GM12878 (cell line): ENCODE results near the gene SPPL3. TPM values are rescaled to one million over a fixed set of nuclear protein-coding genes. Genes with fewer than 3 reads are reported as not detected.

Source experiments
- ATAC-seq: fragments of 200-7000 bp; cut with Tn5 transposase; 3 replicates; pipeline ENCODE4 v1.9.1; 2020; ENCODE audit warnings: mild to moderate bottlenecking, moderate library complexity
- BruUV-seq: library from RNA; stranded (reverse); fragments of 400-500 nt; replicated peaks from 2 replicates; lab custom pipeline; 2021; lab: Mats Ljungman, UMichigan
- CTCF ChIA-PET: fragments of 300-600 bp; sonication (Branson Sonifier 250); formaldehyde crosslinking; extraction: SDS; loops from one replicate; lab custom pipeline; 2021; ENCODE audit warnings: inconsistent platforms; lab: Yijun Ruan, JAX
- POLR2A ChIA-PET: fragments of 350-600 bp; formaldehyde crosslinking; extraction: SDS; loops from one replicate; lab custom pipeline; 2021; ENCODE audit warnings: inconsistent platforms; lab: Charles Lee
- RAD21 ChIA-PET: fragments of 300-600 bp; sonication (Branson Sonifier 250); formaldehyde crosslinking; loops from one replicate; lab custom pipeline; 2023; ENCODE audit warnings: antibody characterized with exemption; ENCODE audit not compliant: unreplicated experiment; lab: Charles Lee
- SMC1A ChIA-PET: fragments of 300-600 bp; sonication (Branson Sonifier 250); formaldehyde crosslinking; loops from one replicate; lab custom pipeline; 2023; ENCODE audit not compliant: unreplicated experiment, uncharacterized antibody; lab: Charles Lee
- DNase-seq: peaks from one replicate; pipeline ENCODE4 v3.0.0-alpha.2; 2011; ENCODE audit warnings: low read depth, low spot score
- FAIRE-seq: peaks from 3 replicates; lab custom pipeline; 2011; peaks lifted over from hg19 to GRCh38; lab: Jason Lieb, UNC
- H2AFZ ChIP-seq: 2 replicates; pipeline ENCODE4 v1.6.0; 2011; ENCODE audit warnings: low read depth, low read length, control low read depth; ENCODE audit not compliant: control insufficient read depth
- H3K27ac ChIP-seq: 2 replicates; pipeline ENCODE4 v1.5.1; 2011; ENCODE audit warnings: control low read depth; ENCODE audit not compliant: control insufficient read depth, insufficient read depth
- H3K27me3 ChIP-seq, 2 experiments: replicated peaks in 1 of 2; 2 replicates each; pipeline versions ENCODE4 v1.6.0 to v1.6.1; 2011; ENCODE audit warnings: low read length in 1 of 2; ENCODE audit not compliant: control insufficient read depth in 2 of 2, insufficient read depth in 2 of 2
- H3K36me3 ChIP-seq, 2 experiments: 2 replicates each; pipeline ENCODE4 v1.5.1; 2011; ENCODE audit warnings: low read length in 1 of 2; ENCODE audit not compliant: control insufficient read depth in 2 of 2, insufficient read depth in 2 of 2
- H3K4me1 ChIP-seq: 2 replicates; pipeline ENCODE4 v1.6.1; 2011; ENCODE audit warnings: mild to moderate bottlenecking, low read length, moderate library complexity, mixed read lengths; ENCODE audit not compliant: control insufficient read depth, insufficient read depth
- H3K4me2 ChIP-seq: 2 replicates; pipeline ENCODE4 v1.6.0; 2011; ENCODE audit warnings: control low read depth; ENCODE audit not compliant: control insufficient read depth, insufficient read depth
- H3K4me3 ChIP-seq: fragments of 200-600 bp; sonication (generic); 2 replicates; pipeline ENCODE4 v1.5.1; 2016
- H3K79me2 ChIP-seq: 2 replicates; pipeline ENCODE4 v1.6.0; 2011; ENCODE audit warnings: low read length; ENCODE audit not compliant: control insufficient read depth, insufficient read depth
- H3K9ac ChIP-seq: 2 replicates; pipeline ENCODE4 v1.8.0; 2011; ENCODE audit warnings: low read length, control low read depth, mixed read lengths; ENCODE audit not compliant: control insufficient read depth, insufficient read depth
- H3K9me3 ChIP-seq: replicated peaks from 3 replicates; pipeline ENCODE4 v1.5.1; 2011; ENCODE audit warnings: mild to moderate bottlenecking, low read length; ENCODE audit not compliant: control insufficient read depth, insufficient read depth
- H4K20me1 ChIP-seq: 2 replicates; pipeline ENCODE4 v1.6.0; 2011; ENCODE audit not compliant: control insufficient read depth, insufficient read depth
- MLLT1 ChIP-seq: fragments of 450-650 bp; IDR thresholded peaks from 2 replicates; pipeline ENCODE4 v1.6.1; 2016; ENCODE audit warnings: mild to moderate bottlenecking
- MTA2 ChIP-seq: fragments of 450-650 bp; IDR thresholded peaks from 2 replicates; pipeline ENCODE4 v1.6.1; 2016; ENCODE audit warnings: low read depth, mild to moderate bottlenecking, moderate library complexity
- REST ChIP-seq: IDR thresholded peaks from 2 replicates; pipeline ENCODE4 v1.6.1; 2012; ENCODE audit warnings: mild to moderate bottlenecking, low read depth, low read length
- SP1 ChIP-seq: IDR thresholded peaks from one replicate; pipeline ENCODE4 v1.6.1; 2011; ENCODE audit warnings: low read depth, low read length
- ZSCAN29 ChIP-seq: fragments of 450-650 bp; IDR thresholded peaks from 2 replicates; pipeline ENCODE4 v1.6.1; 2017; ENCODE audit warnings: mild to moderate bottlenecking, moderate library complexity
- WGBS: methylation state at CpG from one replicate; pipeline ENCODE4 v1.1.6; 2016; ENCODE audit warnings: low lambda C conversion rate; ENCODE audit not compliant: insufficient replicate concordance, insufficient coverage; ENCODE audit errors: missing lambda C conversion rate; 5-methylcytosine and 5-hydroxymethylcytosine counted together
- in situ Hi-C: fragments of 300-500 bp; cut with MboI; formaldehyde crosslinking; loops from 9 replicates; pipeline ENCODE4 v1.14.3; 2018; ENCODE audit warnings: mixed read lengths
- intact Hi-C: fragments of 100-400 bp; cut with micrococcal nuclease; formaldehyde crosslinking; loops from one replicate; pipeline ENCODE4 v1.14.2; 2022; ENCODE audit not compliant: unreplicated experiment
- polyA plus RNA-seq, 11 experiments: library from polyadenylated mRNA; depleted of rRNA in 4 of 11; unstranded in 6 of 11; stranded (reverse) in 5 of 11; fragments of >200 nt; fragmentation: Nextera tagmentation in 4 of 11; fragmentation: Illumina TruSeq in 1 of 11; extraction: Ambion mirVana in 4 of 11; extraction: Trizol in 1 of 11; gene quantifications; 1 replicate in 1 of 11; 2 replicates in 10 of 11; pipeline versions ENCODE4 v1.2.1 to v1.2.3, GENCODE V29; 2011 to 2016; ENCODE audit warnings: inconsistent platforms in 2 of 11, missing spikeins in 2 of 11, low read depth in 1 of 11
- total RNA-seq, 4 experiments: library from RNA; depleted of rRNA in 3 of 4; stranded (reverse); fragments of >200 nt in 3 of 4; fragmentation: Illumina TruSeq in 1 of 4; extraction: Trizol in 1 of 4; gene quantifications; 2 replicates each; pipeline versions ENCODE4 v1.2.1 to v1.2.3, GENCODE V29; 2013 to 2021

SPPL3 gene
- total and polyA plus RNA-seq, 10 of the 15 experiments (the other 5 are each of a cell fraction or from before 2014, with no cell fraction given) = 4.3 to 45.5 (median 11.7) TPM

- Histone ChIP-seq H3K27me3 (no peaks in the 10 kb centered on the region), H3K27ac (no peak overlapping the region), H3K4me3 (no peak overlapping the region), H4K20me1 (no peaks in the 10 kb centered on the region), H2AFZ (no peak overlapping the region), H3K9me3 (no peaks in the 10 kb centered on the region), H3K4me2 (no peak overlapping the region), H3K9ac (no peak overlapping the region), H3K4me1 (no peaks in the 10 kb centered on the region), H3K79me2 (no peaks in the 10 kb centered on the region), H3K36me3 (peaks cover 24 to 31% of the 10 kb centered on the region in 2 experiments)
- 66% methylated on average over 5 of the region's 5 CpGs for whole genome bisulfite sequencing
- no peak for ATAC-seq
- ChIA-PET RAD21 (no interaction called here), CTCF (interaction anchor here (1.2 to 1.4 kb wide), 2 partner anchors 184 to 205 kb away, joined by 3 to 9 read pairs; no protein-coding TSS in a partner anchor), POLR2A (interaction anchor here (1.3 to 1.5 kb wide), 2 partner anchors 8 to 61 kb away, joined by 3 to 5 read pairs; no protein-coding TSS in a partner anchor), SMC1A (interaction anchor here (1.1 to 1.3 kb wide), 2 partner anchors 17 to 102 kb away, joined by 3 read pairs; no protein-coding TSS in a partner anchor)
- intact Hi-C loops (no loop called here), in situ Hi-C loops (no loop called here)
- no peak for FAIRE-seq
- no TSS peak for BruUV-seq
- TF ChIP-seq MLLT1 = no peak
- no peak for TF ChIP-seq ZSCAN29
- no peak for TF ChIP-seq MTA2
- no peak for TF ChIP-seq REST
- TF ChIP-seq SP1 = no peak
- DNase-seq = no peak
Observed at GRCh38 chr12:120766566-120766965, 137.6 kb downstream of the SPPL3 start.
